Activated naive CD4-positive, alpha-beta T cell treated with anti-CD3 and anti-CD28 coated beads, Interleukin-2, amount 10 ng/mL, durations not matched to agents 7 days and 5 days (primary cell): ENCODE results near the gene HOXA3.

Experiments
- CTCF ChIA-PET: fragments of 350-600 bp; sonication (Branson Sonifier 250); formaldehyde crosslinking; loops from one replicate; lab custom pipeline; 2021; ENCODE audit warnings: antibody characterized with exemption; lab: Charles Lee
- DNase-seq: peaks from one replicate; pipeline ENCODE4 v3.0.0-alpha.2; 2020
- H3K27ac Mint-ChIP-seq: one replicate; pipeline ENCODE4 v1.8.0; 2021; ENCODE audit warnings: mild to moderate bottlenecking, moderate library complexity, mixed read lengths
- H3K27me3 Mint-ChIP-seq: one replicate; pipeline ENCODE4 v1.8.0; 2021; ENCODE audit warnings: mild to moderate bottlenecking, mixed read lengths
- H3K36me3 Mint-ChIP-seq: one replicate; pipeline ENCODE4 v1.8.0; 2021; ENCODE audit warnings: mixed read lengths
- H3K4me1 Mint-ChIP-seq: one replicate; pipeline ENCODE4 v1.8.0; 2021; ENCODE audit warnings: mixed read lengths
- H3K4me3 Mint-ChIP-seq: one replicate; pipeline ENCODE4 v1.8.0; 2021; ENCODE audit warnings: mild to moderate bottlenecking, moderate library complexity, mixed read lengths
- H3K9me3 Mint-ChIP-seq: one replicate; pipeline ENCODE4 v1.8.0; 2021; ENCODE audit warnings: mixed read lengths

Gene HOXA3

DNA sequence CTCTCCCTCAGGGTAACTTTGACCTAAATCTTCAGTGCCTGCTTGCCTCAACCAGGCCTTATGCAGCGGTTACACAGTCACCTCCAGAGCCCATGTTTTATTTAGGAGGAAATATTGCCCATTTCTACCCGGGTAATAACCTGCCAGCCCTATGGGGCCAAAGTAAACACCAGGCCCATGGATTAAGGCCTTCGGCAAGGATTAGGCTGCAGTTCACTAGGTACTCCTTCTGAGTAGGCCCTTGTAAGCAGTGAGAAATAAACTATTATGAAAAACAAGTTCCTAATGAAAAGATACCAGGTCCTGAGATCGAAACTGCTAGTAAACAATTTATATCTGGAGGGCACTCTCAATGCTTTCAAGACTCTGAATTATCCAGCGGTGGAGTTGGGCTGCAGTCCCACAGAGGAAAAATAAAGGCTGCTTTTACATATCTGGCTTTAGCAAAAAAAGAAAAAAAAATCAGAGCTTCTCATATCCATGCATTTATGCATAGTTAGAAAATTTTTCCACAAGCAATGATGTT, 25.5 kb upstream of the HOXA3 start:
- Mint-ChIP-seq H3K9me3 (no peaks in the 10 kb centered on the region), H3K27me3 (peaks cover 98% of the 10 kb centered on the region), H3K4me1 (peaks cover 8% of the 10 kb centered on the region), H3K4me3 (no peak overlapping the region), H3K36me3 (peaks cover 3% of the 10 kb centered on the region), H3K27ac (no peak overlapping the region)
- CTCF ChIA-PET: interaction anchor here (1.6 to 2.4 kb wide), 4 partner anchors 12 to 18 kb away, joined by 6 to 12 read pairs (median 8); no protein-coding TSS in a partner anchor
- DNase-seq: no peak

GRCh38 chr7:27176962-27177794, 24.8 kb upstream of the HOXA3 start:
- Mint-ChIP-seq H3K27me3 (peaks cover 98% of the 10 kb centered on the region), H3K4me3 (no peak overlapping the region)
- DNase-seq: peak; percentile 7

DNA sequence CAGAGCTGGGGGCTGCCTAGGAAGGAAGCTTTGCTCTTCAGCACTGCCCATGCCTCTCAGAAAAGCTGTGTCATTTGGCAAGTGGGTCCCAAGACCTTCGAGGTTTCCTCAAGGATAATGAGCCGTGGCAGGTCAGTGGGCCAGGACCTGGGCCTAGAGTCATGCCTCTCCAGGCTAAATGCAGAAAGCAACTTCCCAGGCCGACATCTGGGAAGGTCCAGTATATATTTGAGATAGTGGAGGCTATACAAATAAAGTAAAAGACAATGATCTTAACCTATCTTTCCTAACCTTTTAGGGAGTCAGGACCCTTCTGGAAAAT, 24.1 kb upstream of the HOXA3 start:
- Mint-ChIP-seq H3K4me3 (no peak overlapping the region), H3K27ac (no peak overlapping the region), H3K36me3 (peaks cover 8% of the 10 kb centered on the region), H3K27me3 (peaks cover 98% of the 10 kb centered on the region), H3K9me3 (no peaks in the 10 kb centered on the region), H3K4me1 (peaks cover 11% of the 10 kb centered on the region)
- no peak for DNase-seq
- CTCF ChIA-PET: interaction anchor here (1.4 to 2.2 kb wide), 2 partner anchors 15 to 20 kb away, joined by 3 to 8 read pairs; no protein-coding TSS in a partner anchor

More at GRCh38 chr7:27176962-27177794, 24.8 kb upstream of the HOXA3 start:
- H3K27ac Mint-ChIP-seq: no peak overlapping the region
- no peaks in the 10 kb centered on the region for H3K9me3 Mint-ChIP-seq
- CTCF ChIA-PET: interaction anchor here (1.4 to 2.2 kb wide), 2 partner anchors 16 to 19 kb away, joined by 3 to 8 read pairs; no protein-coding TSS in a partner anchor
- H3K36me3 Mint-ChIP-seq: peaks cover 5% of the 10 kb centered on the region
- peaks cover 8% of the 10 kb centered on the region for H3K4me1 Mint-ChIP-seq

DNA sequence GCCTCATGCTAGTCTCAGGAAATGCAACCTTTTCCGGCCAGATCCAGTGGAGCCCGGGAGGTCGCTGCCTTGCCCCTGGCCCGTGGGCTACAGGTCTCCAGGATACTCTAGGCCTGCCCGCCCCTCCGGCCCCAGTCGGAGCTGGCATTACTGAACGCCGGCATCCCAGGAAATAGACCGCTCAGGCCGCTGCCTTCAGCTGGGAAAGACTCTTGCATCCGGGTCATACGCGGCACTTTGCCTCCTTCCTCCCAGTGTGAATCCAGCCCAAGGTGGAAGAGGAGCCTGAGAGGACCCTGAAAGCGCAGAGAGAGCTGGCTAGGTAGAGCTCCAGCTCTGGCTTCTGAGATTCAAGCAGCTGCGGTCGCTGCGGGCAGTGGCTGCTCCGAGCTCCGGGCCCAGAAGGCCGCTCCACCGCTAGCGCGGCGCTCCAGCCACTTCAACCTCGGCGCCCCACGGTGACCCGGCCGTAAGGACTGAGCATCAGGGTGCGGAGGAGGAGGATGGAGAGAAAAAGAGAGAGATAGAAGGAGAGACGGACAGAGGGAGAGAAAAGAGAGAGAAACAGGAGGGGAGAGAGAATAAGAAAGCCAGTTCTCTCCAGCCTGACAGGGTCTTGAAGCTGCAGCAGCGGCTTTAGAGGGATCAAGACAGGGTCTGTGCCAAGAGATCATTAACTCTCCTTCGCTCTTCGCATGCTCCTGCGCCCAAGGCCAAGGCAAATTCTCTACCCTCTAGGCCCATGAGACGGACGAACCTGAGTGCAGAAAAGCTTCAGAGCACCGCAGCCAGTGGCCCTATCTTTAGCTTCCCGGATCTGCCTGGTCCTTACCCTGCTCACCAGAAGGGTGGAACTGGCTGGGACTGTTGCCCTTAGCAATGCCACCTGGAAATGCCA, 23.5 kb upstream of the HOXA3 start:
- H3K27ac Mint-ChIP-seq: no peak overlapping the region
- no peaks in the 10 kb centered on the region for H3K9me3 Mint-ChIP-seq
- peaks cover 8% of the 10 kb centered on the region for H3K36me3 Mint-ChIP-seq
- H3K4me3 Mint-ChIP-seq: no peak overlapping the region
- CTCF ChIA-PET: interaction anchor here (1.4 to 2.2 kb wide), 2 partner anchors 14 to 20 kb away, joined by 3 to 8 read pairs; no protein-coding TSS in a partner anchor
- DNase-seq: peak; percentile 10
- H3K4me1 Mint-ChIP-seq: peaks cover 12% of the 10 kb centered on the region
- peaks cover 98% of the 10 kb centered on the region for H3K27me3 Mint-ChIP-seq

DNA sequence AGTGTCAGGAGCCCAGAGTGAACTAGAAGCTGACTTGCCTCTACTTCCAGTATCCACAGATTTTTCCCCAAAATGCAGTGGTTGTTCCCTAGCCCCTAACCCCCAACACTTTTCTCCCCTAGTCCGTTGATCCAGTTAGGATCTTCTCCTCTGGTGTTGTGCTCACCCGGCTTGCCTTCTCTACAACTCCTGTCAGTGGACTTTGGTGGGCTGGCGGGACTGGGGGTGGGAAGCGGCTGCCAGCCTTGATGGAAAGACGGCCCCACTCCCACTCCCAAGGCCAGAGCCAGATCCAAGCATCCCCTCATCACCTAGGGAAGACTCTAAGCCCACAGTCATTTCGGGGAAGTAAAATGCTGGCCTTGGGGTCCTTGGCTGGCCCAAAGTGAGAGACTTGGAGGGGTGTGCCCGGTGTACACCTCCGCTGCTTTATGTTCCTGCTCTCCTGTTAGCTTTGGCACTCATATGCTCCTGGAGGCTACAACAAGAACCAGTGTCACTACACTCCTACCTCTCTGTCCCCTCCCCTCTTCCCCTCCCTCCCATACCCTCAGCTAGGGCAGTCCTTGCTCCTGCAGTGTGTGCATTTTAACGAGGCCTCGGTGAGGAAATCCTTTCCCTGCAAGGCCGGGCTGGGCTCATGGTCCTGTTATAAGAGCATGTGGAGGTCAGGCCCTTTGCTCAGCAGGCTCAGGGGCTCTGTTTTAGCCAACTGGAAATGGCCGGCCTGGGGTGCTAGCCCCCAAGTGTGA, 22.7 kb upstream of the HOXA3 start:
- Mint-ChIP-seq H3K9me3 (no peaks in the 10 kb centered on the region), H3K36me3 (peaks cover 8% of the 10 kb centered on the region), H3K4me3 (no peak overlapping the region), H3K4me1 (peaks cover 10% of the 10 kb centered on the region), H3K27me3 (peaks cover 97% of the 10 kb centered on the region), H3K27ac (peak overlapping the region; percentile 83)
- CTCF ChIA-PET: no interaction called here
- DNase-seq: peak; percentile 8

- peak within 1 kb of the TSS; percentile 83 for H3K27ac Mint-ChIP-seq
- CTCF ChIA-PET: no interaction called here
Measured at GRCh38 chr7:27173956-27174873, 21.8 kb upstream of the HOXA3 start, which contains the start of gene HOXA10. TSS of gene HOXA10 (minus strand) at chr7:27174320. CDS start at chr7:27174306, 14 bp downstream.

GRCh38 chr7:27173511-27173955, 21.1 kb upstream of the HOXA3 start:
- no peak overlapping the region for H3K27ac Mint-ChIP-seq
- H3K4me3 Mint-ChIP-seq: no peak overlapping the region
- H3K4me1 Mint-ChIP-seq: peaks cover 10% of the 10 kb centered on the region
- peaks cover 8% of the 10 kb centered on the region for H3K36me3 Mint-ChIP-seq
- peak; percentile 21 for DNase-seq
- CTCF ChIA-PET: no interaction called here
- H3K27me3 Mint-ChIP-seq: peaks cover 98% of the 10 kb centered on the region
- no peaks in the 10 kb centered on the region for H3K9me3 Mint-ChIP-seq

More at GRCh38 chr7:27173956-27174873, 21.8 kb upstream of the HOXA3 start, which contains the start of gene HOXA10:
- peaks cover 97% of the 10 kb centered on the region for H3K27me3 Mint-ChIP-seq
- peak; percentile 14 for DNase-seq
- H3K4me1 Mint-ChIP-seq: peaks cover 6% of the 10 kb centered on the region
- H3K36me3 Mint-ChIP-seq: peaks cover 8% of the 10 kb centered on the region
- H3K9me3 Mint-ChIP-seq: no peaks in the 10 kb centered on the region
- no peak within 1 kb of the TSS for H3K4me3 Mint-ChIP-seq

DNA sequence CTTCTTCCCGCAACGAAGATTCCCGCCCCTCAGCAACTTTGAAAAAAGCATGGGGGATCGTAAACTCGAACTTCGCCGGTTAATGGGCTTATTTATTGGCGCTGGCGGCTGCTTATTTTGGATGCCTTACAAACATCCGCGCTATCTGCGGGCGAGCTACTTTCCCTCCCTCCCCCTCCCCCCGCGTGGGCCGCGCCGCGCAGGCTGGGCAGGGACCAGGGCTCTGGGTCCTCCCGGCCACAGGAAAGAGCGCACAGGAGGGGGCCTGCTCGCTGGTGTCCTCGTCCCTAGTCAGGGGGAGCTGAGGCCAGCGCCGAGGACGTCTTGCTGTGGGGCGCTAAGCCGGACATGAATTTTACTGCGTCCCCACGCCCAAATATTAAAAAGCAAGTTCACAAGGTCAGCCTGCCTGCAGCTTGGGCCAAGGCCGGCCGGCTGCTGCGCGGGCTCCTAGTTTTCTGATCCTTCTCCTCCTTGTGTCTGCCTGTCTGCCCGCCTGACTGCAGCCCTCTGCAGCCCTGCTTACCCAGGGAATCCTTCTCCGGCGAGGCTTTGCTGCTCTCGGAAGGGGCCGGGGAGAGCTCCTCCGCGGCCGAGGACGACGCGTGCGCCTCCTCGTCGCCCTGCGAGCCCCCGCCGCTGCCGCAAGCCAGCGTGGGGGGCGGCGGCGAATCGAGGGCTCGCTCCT, 20.6 kb upstream of the HOXA3 start:
- H3K27ac Mint-ChIP-seq: peak overlapping the region; percentile 68
- CTCF ChIA-PET: interaction anchor here (2.3 kb wide), 1 partner anchor 23 kb away, joined by 6 read pairs; no protein-coding TSS in a partner anchor
- no peak overlapping the region for H3K4me3 Mint-ChIP-seq
- H3K36me3 Mint-ChIP-seq: peaks cover 8% of the 10 kb centered on the region
- peaks cover 98% of the 10 kb centered on the region for H3K27me3 Mint-ChIP-seq
- DNase-seq: peak; percentile 20
- H3K9me3 Mint-ChIP-seq: no peaks in the 10 kb centered on the region
- peaks cover 10% of the 10 kb centered on the region for H3K4me1 Mint-ChIP-seq

DNA sequence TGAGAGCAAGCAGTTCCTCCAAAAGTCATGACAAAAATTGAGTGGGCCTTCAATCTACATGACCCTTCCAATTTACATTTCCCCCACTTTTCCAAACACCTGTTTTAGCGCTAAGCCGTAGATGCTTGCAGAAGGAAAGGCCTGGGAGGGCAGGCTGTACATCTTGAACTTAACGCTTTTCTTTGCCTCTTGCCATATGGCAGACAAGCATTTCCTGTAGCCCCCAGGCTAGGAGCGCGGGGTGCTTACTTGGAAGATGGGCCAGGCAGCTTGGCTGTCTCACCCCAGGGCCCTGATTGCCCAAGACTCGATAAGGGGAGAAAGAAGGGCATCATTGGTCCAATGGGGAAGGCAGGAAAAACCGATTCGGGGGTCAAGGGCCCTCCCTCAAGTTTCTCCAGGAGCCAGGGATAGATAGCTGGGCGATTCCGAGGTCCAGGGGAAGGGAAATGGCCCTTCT, 20.0 kb upstream of the HOXA3 start:
- H3K27me3 Mint-ChIP-seq: peaks cover 98% of the 10 kb centered on the region
- H3K27ac Mint-ChIP-seq: peak overlapping the region; percentile 68
- DNase-seq: peak; percentile 17
- H3K36me3 Mint-ChIP-seq: peaks cover 8% of the 10 kb centered on the region
- peaks cover 10% of the 10 kb centered on the region for H3K4me1 Mint-ChIP-seq
- H3K9me3 Mint-ChIP-seq: no peaks in the 10 kb centered on the region
- CTCF ChIA-PET: interaction anchor here (2.3 kb wide), 1 partner anchor 24 kb away, joined by 6 read pairs; no protein-coding TSS in a partner anchor
- peak overlapping the region; percentile 27 for H3K4me3 Mint-ChIP-seq

DNA sequence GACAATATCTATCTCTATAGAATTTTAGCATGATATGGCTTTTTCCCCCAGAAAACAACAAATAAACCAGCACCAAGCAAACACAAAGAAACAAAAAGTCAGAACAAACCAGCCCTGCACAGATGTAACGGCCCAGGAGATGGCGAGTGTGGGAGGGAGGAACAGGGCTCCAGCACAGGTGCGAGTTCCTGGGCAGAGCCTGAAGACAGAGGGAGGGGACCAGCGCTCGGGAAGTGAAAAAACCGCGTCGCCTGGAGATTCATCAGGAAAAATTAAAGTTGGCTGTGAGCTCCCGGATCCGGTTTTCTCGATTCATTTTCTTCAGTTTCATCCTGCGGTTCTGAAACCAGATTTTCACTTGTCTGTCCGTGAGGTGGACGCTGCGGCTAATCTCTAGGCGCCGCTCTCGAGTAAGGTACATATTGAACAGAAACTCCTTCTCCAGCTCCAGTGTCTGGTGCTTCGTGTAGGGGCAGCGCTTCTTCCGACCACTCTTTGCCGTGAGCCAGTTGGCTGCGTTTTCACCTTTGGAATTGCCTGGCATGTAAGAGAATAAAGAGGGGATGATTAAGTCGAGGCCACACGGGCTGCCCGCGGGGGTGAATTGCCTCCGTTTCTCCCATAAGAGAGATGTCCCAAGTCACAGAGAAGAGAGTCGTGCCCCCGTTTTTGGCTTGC, 19.4 kb upstream of the HOXA3 start:
- H3K9me3 Mint-ChIP-seq: no peaks in the 10 kb centered on the region
- peak overlapping the region; percentile 27 for H3K4me3 Mint-ChIP-seq
- CTCF ChIA-PET: interaction anchor here (2.3 kb wide), 1 partner anchor 24 kb away, joined by 6 read pairs; no protein-coding TSS in a partner anchor
- peaks cover 98% of the 10 kb centered on the region for H3K27me3 Mint-ChIP-seq
- peak overlapping the region; percentile 68 for H3K27ac Mint-ChIP-seq
- DNase-seq: peak; percentile 19
- peaks cover 14% of the 10 kb centered on the region for H3K4me1 Mint-ChIP-seq
- peaks cover 8% of the 10 kb centered on the region for H3K36me3 Mint-ChIP-seq

- no peaks in the 10 kb centered on the region for H3K9me3 Mint-ChIP-seq
- H3K4me1 Mint-ChIP-seq: peaks cover 14% of the 10 kb centered on the region
- peaks cover 98% of the 10 kb centered on the region for H3K27me3 Mint-ChIP-seq
- CTCF ChIA-PET: interaction anchor here (2.3 kb wide), 1 partner anchor 25 kb away, joined by 6 read pairs; no protein-coding TSS in a partner anchor
- DNase-seq: no peak
- peaks cover 8% of the 10 kb centered on the region for H3K36me3 Mint-ChIP-seq
- peak overlapping the region; percentile 67 for H3K27ac Mint-ChIP-seq
- no peak overlapping the region for H3K4me3 Mint-ChIP-seq
Measured at GRCh38 chr7:27171325-27171636, 18.9 kb upstream of the HOXA3 start.
